ENCODE measurements around the gene ORAI3. TPM values are rescaled to one million over a fixed set of nuclear protein-coding genes. Genes with fewer than 3 reads are reported as not detected.

The ORAI3 gene
- total RNA-seq, 1 experiment from 2014 or later, result 9.0 TPM

- Histone ChIP-seq H3K36me3 (ENCODE audit: control insufficient read depth in 1 of 2, insufficient read depth in 2 of 2, low read length in 2 of 2) (peaks cover 0 to 5% of the 10 kb centered on the region in 2 experiments; a peak in 1 of 4 replicates), H2AFZ (ENCODE audit: low read depth, low read length, poor library complexity, severe bottlenecking) (peak overlapping the region; percentile 24), H3K27me3 (ENCODE audit: insufficient read depth, low read length) (no peaks in the 10 kb centered on the region), H3K4me2 (ENCODE audit: low read length) (peak overlapping the region; percentile 95), H3K9me2 (ENCODE audit: insufficient read depth) (no peaks in the 10 kb centered on the region), H4K20me1 (ENCODE audit: insufficient read depth) (no peaks in the 10 kb centered on the region), H3K79me2 (ENCODE audit: insufficient read depth, low read length) (peaks cover 10% of the 10 kb centered on the region; the same call in 1 of the 2 replicates), H3K27ac (ENCODE audit: low read depth, low read length) (peak overlapping the region; percentile 92), H3K9me3 (ENCODE audit: control insufficient read depth in 1 of 2, insufficient read depth in 1 of 2, low read depth in 1 of 2, low read length in 2 of 2) (no peaks in the 10 kb centered on the region), H3K4me3 (replicated peaks in 1 of 2; ENCODE audit: low read depth in 1 of 2, low read length in 2 of 2) (peak overlapping the region; percentile 62 to 97), H3K9ac (ENCODE audit: low read length) (peak overlapping the region; percentile 63), H3K4me1 (ENCODE audit: control insufficient read depth in 1 of 2, insufficient read depth in 2 of 2, low read length in 2 of 2) (peaks cover 11 to 20% of the 10 kb centered on the region in 2 experiments; a peak in 3 of 4 replicates)
- BruUV-seq (replicated peaks), result TSS peak; percentile 78
- DNase-seq (ENCODE audit: low read depth, low spot score), result peak; percentile 98
- RAD21 ChIA-PET (ENCODE audit: low non-redundant PET in 1 of 2, low total read pairs in 2 of 2, uncharacterized antibody in 2 of 2, unreplicated experiment in 2 of 2), result no interaction called here
- POLR2A ChIA-PET, result no interaction called here
- CTCF ChIA-PET, result interaction anchor here (1.0 kb wide), 1 partner anchor 20 kb away, joined by 4 read pairs; no protein-coding TSS in a partner anchor
- ATAC-seq, result peak; percentile 82
- intact Hi-C loops (cut with micrococcal nuclease), result loop anchor here (1.0 to 5.0 kb wide), 6 partner anchors 26 to 475 kb away; partner anchors contain the start of genes CTF1, PRR14, SEPHS2 and ZNF629
- TF ChIP-seq ZBTB33 (IDR thresholded peaks at IDR 0.05; ENCODE audit: extremely low read depth, insufficient replicate concordance, low read length) (peak; percentile 75), CEBPB (IDR thresholded peaks at IDR 0.05; ENCODE audit: low read depth) (no peak), TCF7L2 (IDR thresholded peaks at IDR 0.05; ENCODE audit: borderline replicate concordance, extremely low read depth, insufficient read depth, insufficient read length) (peak; percentile 51), EZH2phosphoT487 (IDR thresholded peaks at IDR 0.05; ENCODE audit: borderline replicate concordance) (no peak), POLR2AphosphoS5 (IDR thresholded peaks at IDR 0.05; ENCODE audit: low read depth, low read length) (peak; percentile 50; the same call in 1 of the 2 replicates), YY1 (IDR thresholded peaks at IDR 0.05; ENCODE audit: extremely low read depth, insufficient replicate concordance, low read depth, low read length) (peak; percentile 100), SIN3A (IDR thresholded peaks at IDR 0.05; ENCODE audit: low read depth) (no peak)
Observed at GRCh38 chr16:30922420-30922959, 26.4 kb upstream of the ORAI3 start.
